Measurements from ENCODE around the gene SLC38A2. TPM values are rescaled to one million over a fixed set of nuclear protein-coding genes. Genes with fewer than 3 reads are reported as not detected.

SLC38A2 gene
- total RNA-seq, 2 experiments from 2014 or later, result 213 to 222 TPM

- H3K4me1 ChIP-seq (ENCODE audit: insufficient read depth, low read length), result peaks cover 20% of the 10 kb centered on the region
- H3K36me3 ChIP-seq (ENCODE audit: insufficient read depth, low read length), result peaks cover 99% of the 10 kb centered on the region
- Mint-ChIP-seq H3K9me3 (no peaks in the 10 kb centered on the region), H3K27ac (peak overlapping the region; percentile 64), H3K4me1 (ENCODE audit: low read depth) (peaks cover 94% of the 10 kb centered on the region), H3K4me3 (no peak overlapping the region), H3K27me3 (no peaks in the 10 kb centered on the region), H3K36me3 (ENCODE audit: low read depth) (peaks cover 99% of the 10 kb centered on the region)
- DNase-seq (no peak), ATAC-seq (ENCODE audit: poor library complexity) (no peak)
- no peak overlapping the region for H3K4me3 ChIP-seq (ENCODE audit: low read length)
- ChIA-PET CTCF (no interaction called here), POLR2A (interaction anchor here (0.7 to 4.0 kb wide), 3 partner anchors 9 to 250 kb away, joined by 3 to 19 read pairs (median 4); no protein-coding TSS in a partner anchor)
- no peaks in the 10 kb centered on the region for H3K27me3 ChIP-seq (ENCODE audit: control insufficient read depth in 1 of 2, insufficient read depth in 2 of 2, low read length in 2 of 2)
- intact Hi-C loops (cut with DNase I, micrococcal nuclease), result loop anchor here in 1 of 2 experiments (5.0 to 10.0 kb wide), 2 partner anchors 99 to 381 kb away; partner anchors contain the start of gene SLC38A1
- H3K27ac ChIP-seq (ENCODE audit: low read depth in 1 of 2, low read length in 2 of 2), result no peak overlapping the region
- no peaks in the 10 kb centered on the region for H3K9me3 ChIP-seq (ENCODE audit: control insufficient read depth in 1 of 2, insufficient read depth in 1 of 2, low read length in 2 of 2)
- no peak for TF ChIP-seq CTCF (IDR thresholded peaks at IDR 0.05)
Observed at GRCh38 chr12:46365951-46366379, 6.6 kb downstream of the SLC38A2 start.

GRCh38 chr12:46364777-46365580 lies 7.6 kb downstream of the SLC38A2 start:
- H3K27me3 ChIP-seq (ENCODE audit: control insufficient read depth in 1 of 2, insufficient read depth in 2 of 2, low read length in 2 of 2), result no peaks in the 10 kb centered on the region
- no peak overlapping the region for H3K4me3 ChIP-seq (ENCODE audit: low read length)
- no peaks in the 10 kb centered on the region for H3K9me3 ChIP-seq (ENCODE audit: control insufficient read depth in 1 of 2, insufficient read depth in 1 of 2, low read length in 2 of 2)
- H3K4me3 Mint-ChIP-seq, result peak overlapping the region; percentile 30
- H3K4me1 Mint-ChIP-seq (ENCODE audit: low read depth), result peaks cover 89% of the 10 kb centered on the region
- ChIA-PET CTCF (no interaction called here), POLR2A (interaction anchor here (0.9 to 4.0 kb wide), 2 partner anchors 8 to 11 kb away, joined by 3 to 19 read pairs; no protein-coding TSS in a partner anchor)
- peaks cover 100% of the 10 kb centered on the region for H3K36me3 ChIP-seq (ENCODE audit: insufficient read depth, low read length)
- TF ChIP-seq CTCF (IDR thresholded peaks at IDR 0.05), result no peak
- no peaks in the 10 kb centered on the region for H3K27me3 Mint-ChIP-seq
- no peak overlapping the region for H3K27ac ChIP-seq (ENCODE audit: low read depth in 1 of 2, low read length in 2 of 2)
- peak overlapping the region; percentile 64 for H3K27ac Mint-ChIP-seq
- peaks cover 16% of the 10 kb centered on the region for H3K4me1 ChIP-seq (ENCODE audit: insufficient read depth, low read length)
- H3K36me3 Mint-ChIP-seq (ENCODE audit: low read depth), result peaks cover 98% of the 10 kb centered on the region
- DNase-seq (no peak), ATAC-seq (ENCODE audit: poor library complexity) (no peak)
- H3K9me3 Mint-ChIP-seq, result no peaks in the 10 kb centered on the region
- intact Hi-C loops (cut with DNase I, micrococcal nuclease), result loop anchor here in 1 of 2 experiments (5.0 to 10.0 kb wide), 2 partner anchors 98 to 380 kb away; partner anchors contain the start of gene SLC38A1

GRCh38 chr12:46364300-46364696 lies 8.3 kb downstream of the SLC38A2 start:
- CTCF ChIA-PET, result no interaction called here
- Mint-ChIP-seq H3K36me3 (ENCODE audit: low read depth) (peaks cover 98% of the 10 kb centered on the region), H3K27me3 (no peaks in the 10 kb centered on the region), H3K27ac (peak overlapping the region; percentile 36), H3K4me1 (ENCODE audit: low read depth) (peaks cover 87% of the 10 kb centered on the region), H3K9me3 (no peaks in the 10 kb centered on the region), H3K4me3 (no peak overlapping the region)
- Histone ChIP-seq H3K4me3 (ENCODE audit: low read length) (no peak overlapping the region), H3K27me3 (ENCODE audit: control insufficient read depth in 1 of 2, insufficient read depth in 2 of 2, low read length in 2 of 2) (no peaks in the 10 kb centered on the region), H3K36me3 (ENCODE audit: insufficient read depth, low read length) (peaks cover 100% of the 10 kb centered on the region), H3K4me1 (ENCODE audit: insufficient read depth, low read length) (peaks cover 16% of the 10 kb centered on the region), H3K9me3 (ENCODE audit: control insufficient read depth in 1 of 2, insufficient read depth in 1 of 2, low read length in 2 of 2) (no peaks in the 10 kb centered on the region), H3K27ac (ENCODE audit: low read depth in 1 of 2, low read length in 2 of 2) (no peak overlapping the region)
- POLR2A ChIA-PET, result interaction anchor here (0.9 kb wide), 1 partner anchor 12 kb away, joined by 3 read pairs; no protein-coding TSS in a partner anchor
- ATAC-seq (ENCODE audit: poor library complexity) (no peak), DNase-seq (no peak)
- TF ChIP-seq CTCF (IDR thresholded peaks at IDR 0.05), result no peak
- intact Hi-C loops (cut with DNase I, micrococcal nuclease), result loop anchor here in 1 of 2 experiments (10.0 kb wide), 1 partner anchor 379 kb away; no protein-coding TSS in a partner anchor

All from CD4-positive, alpha-beta T cell (primary cell).